GM12878 (cell line): Measurements from ENCODE around the gene CHRM4. TPM values are rescaled to one million over a fixed set of nuclear protein-coding genes. Genes with fewer than 3 reads are reported as not detected.

Experiments used
- ATAC-seq: fragments of 200-7000 bp; cut with Tn5 transposase; 3 replicates; pipeline ENCODE4 v1.9.1; 2020; ENCODE audit warnings: mild to moderate bottlenecking, moderate library complexity
- BruUV-seq: library from RNA; stranded (reverse); fragments of 400-500 nt; replicated peaks from 2 replicates; lab custom pipeline; 2021; lab: Mats Ljungman, UMichigan
- CTCF ChIA-PET: fragments of 300-600 bp; sonication (Branson Sonifier 250); formaldehyde crosslinking; extraction: SDS; loops from one replicate; lab custom pipeline; 2021; ENCODE audit warnings: inconsistent platforms; lab: Yijun Ruan, JAX
- POLR2A ChIA-PET: fragments of 350-600 bp; formaldehyde crosslinking; extraction: SDS; loops from one replicate; lab custom pipeline; 2021; ENCODE audit warnings: inconsistent platforms; lab: Charles Lee
- RAD21 ChIA-PET: fragments of 300-600 bp; sonication (Branson Sonifier 250); formaldehyde crosslinking; loops from one replicate; lab custom pipeline; 2023; ENCODE audit warnings: antibody characterized with exemption; ENCODE audit not compliant: unreplicated experiment; lab: Charles Lee
- SMC1A ChIA-PET: fragments of 300-600 bp; sonication (Branson Sonifier 250); formaldehyde crosslinking; loops from one replicate; lab custom pipeline; 2023; ENCODE audit not compliant: unreplicated experiment, uncharacterized antibody; lab: Charles Lee
- DNase-seq: peaks from one replicate; pipeline ENCODE4 v3.0.0-alpha.2; 2011; ENCODE audit warnings: low read depth, low spot score
- FAIRE-seq: peaks from 3 replicates; lab custom pipeline; 2011; peaks lifted over from hg19 to GRCh38; lab: Jason Lieb, UNC
- H2AFZ ChIP-seq: 2 replicates; pipeline ENCODE4 v1.6.0; 2011; ENCODE audit warnings: low read depth, low read length, control low read depth; ENCODE audit not compliant: control insufficient read depth
- H3K27ac ChIP-seq: 2 replicates; pipeline ENCODE4 v1.5.1; 2011; ENCODE audit warnings: control low read depth; ENCODE audit not compliant: control insufficient read depth, insufficient read depth
- H3K27me3 ChIP-seq, 2 experiments: replicated peaks in 1 of 2; 2 replicates each; pipeline versions ENCODE4 v1.6.0 to v1.6.1; 2011; ENCODE audit warnings: low read length in 1 of 2; ENCODE audit not compliant: control insufficient read depth in 2 of 2, insufficient read depth in 2 of 2
- H3K36me3 ChIP-seq, 2 experiments: 2 replicates each; pipeline ENCODE4 v1.5.1; 2011; ENCODE audit warnings: low read length in 1 of 2; ENCODE audit not compliant: control insufficient read depth in 2 of 2, insufficient read depth in 2 of 2
- H3K4me1 ChIP-seq: 2 replicates; pipeline ENCODE4 v1.6.1; 2011; ENCODE audit warnings: mild to moderate bottlenecking, low read length, moderate library complexity, mixed read lengths; ENCODE audit not compliant: control insufficient read depth, insufficient read depth
- H3K4me2 ChIP-seq: 2 replicates; pipeline ENCODE4 v1.6.0; 2011; ENCODE audit warnings: control low read depth; ENCODE audit not compliant: control insufficient read depth, insufficient read depth
- H3K4me3 ChIP-seq: fragments of 200-600 bp; sonication (generic); 2 replicates; pipeline ENCODE4 v1.5.1; 2016
- H3K79me2 ChIP-seq: 2 replicates; pipeline ENCODE4 v1.6.0; 2011; ENCODE audit warnings: low read length; ENCODE audit not compliant: control insufficient read depth, insufficient read depth
- H3K9ac ChIP-seq: 2 replicates; pipeline ENCODE4 v1.8.0; 2011; ENCODE audit warnings: low read length, control low read depth, mixed read lengths; ENCODE audit not compliant: control insufficient read depth, insufficient read depth
- H3K9me3 ChIP-seq: replicated peaks from 3 replicates; pipeline ENCODE4 v1.5.1; 2011; ENCODE audit warnings: mild to moderate bottlenecking, low read length; ENCODE audit not compliant: control insufficient read depth, insufficient read depth
- H4K20me1 ChIP-seq: 2 replicates; pipeline ENCODE4 v1.6.0; 2011; ENCODE audit not compliant: control insufficient read depth, insufficient read depth
- CTCF ChIP-seq, 3 experiments: IDR thresholded peaks in 2 of 3; conservative IDR thresholded peaks in 1 of 3; 2 replicates each; pipeline ENCODE4 v1.5.1; 2011; ENCODE audit warnings: low read depth in 3 of 3, low read length in 3 of 3, mild to moderate bottlenecking in 3 of 3, control low read depth in 2 of 3, moderate library complexity in 2 of 3, inconsistent platforms in 1 of 3, mixed read lengths in 1 of 3; ENCODE audit not compliant: control insufficient read depth in 2 of 3, insufficient read depth in 1 of 3; ENCODE audit errors: extremely low read depth in 1 of 3
- GABPA ChIP-seq: IDR thresholded peaks from 2 replicates; pipeline ENCODE4 v1.6.1; 2014; ENCODE audit warnings: antibody characterized with exemption, low read depth, mild to moderate bottlenecking, inconsistent platforms
- MXI1 ChIP-seq: fragments of 150-350 bp; IDR thresholded peaks from 2 replicates; pipeline ENCODE4 v1.6.1; 2011; ENCODE audit warnings: low read depth, mild to moderate bottlenecking, inconsistent platforms, low read length, improper control_type of control experiment
- NFXL1 ChIP-seq: fragments of 450-650 bp; IDR thresholded peaks from 2 replicates; pipeline ENCODE4 v1.6.1; 2017; ENCODE audit warnings: antibody characterized with exemption, mild to moderate bottlenecking, borderline replicate concordance
- NRF1 ChIP-seq: conservative IDR thresholded peaks from 2 replicates; pipeline ENCODE4 v1.6.1; 2011; ENCODE audit warnings: mild to moderate bottlenecking, low read depth, low read length, improper control_type of control experiment
- POLR2A ChIP-seq: IDR thresholded peaks from 2 replicates; pipeline ENCODE4 v1.6.1; 2011; ENCODE audit warnings: low read depth, mild to moderate bottlenecking, low read length
- WGBS: methylation state at CpG from one replicate; pipeline ENCODE4 v1.1.6; 2016; ENCODE audit warnings: low lambda C conversion rate; ENCODE audit not compliant: insufficient replicate concordance, insufficient coverage; ENCODE audit errors: missing lambda C conversion rate; 5-methylcytosine and 5-hydroxymethylcytosine counted together
- in situ Hi-C: fragments of 300-500 bp; cut with MboI; formaldehyde crosslinking; loops from 9 replicates; pipeline ENCODE4 v1.14.3; 2018; ENCODE audit warnings: mixed read lengths
- intact Hi-C: fragments of 100-400 bp; cut with micrococcal nuclease; formaldehyde crosslinking; loops from one replicate; pipeline ENCODE4 v1.14.2; 2022; ENCODE audit not compliant: unreplicated experiment
- polyA plus RNA-seq, 11 experiments: library from polyadenylated mRNA; depleted of rRNA in 4 of 11; unstranded in 6 of 11; stranded (reverse) in 5 of 11; fragments of >200 nt; fragmentation: Nextera tagmentation in 4 of 11; fragmentation: Illumina TruSeq in 1 of 11; extraction: Ambion mirVana in 4 of 11; extraction: Trizol in 1 of 11; gene quantifications; 1 replicate in 1 of 11; 2 replicates in 10 of 11; pipeline versions ENCODE4 v1.2.1 to v1.2.3, GENCODE V29; 2011 to 2016; ENCODE audit warnings: inconsistent platforms in 2 of 11, missing spikeins in 2 of 11, low read depth in 1 of 11
- total RNA-seq, 4 experiments: library from RNA; depleted of rRNA in 3 of 4; stranded (reverse); fragments of >200 nt in 3 of 4; fragmentation: Illumina TruSeq in 1 of 4; extraction: Trizol in 1 of 4; gene quantifications; 2 replicates each; pipeline versions ENCODE4 v1.2.1 to v1.2.3, GENCODE V29; 2013 to 2021
- TF ChIP-seq, protein P1 (sequence below): fragments of 450-650 bp; IDR thresholded peaks from 2 replicates; pipeline ENCODE4 v1.6.1; 2018; ENCODE audit warnings: mild to moderate bottlenecking, low read depth, moderate library complexity; ENCODE audit not compliant: partially characterized antibody
- TF ChIP-seq, protein P2 (sequence below): fragments of 450-650 bp; IDR thresholded peaks from 2 replicates; pipeline ENCODE4 v1.6.1; 2017; ENCODE audit warnings: low read depth, mild to moderate bottlenecking, moderate library complexity

Gene CHRM4
- total and polyA plus RNA-seq, 10 of the 15 experiments (the other 5 are each of a cell fraction or from before 2014, with no cell fraction given), result 0.12 to 0.23 (median 0.13) TPM; not detected in 7

DNA sequence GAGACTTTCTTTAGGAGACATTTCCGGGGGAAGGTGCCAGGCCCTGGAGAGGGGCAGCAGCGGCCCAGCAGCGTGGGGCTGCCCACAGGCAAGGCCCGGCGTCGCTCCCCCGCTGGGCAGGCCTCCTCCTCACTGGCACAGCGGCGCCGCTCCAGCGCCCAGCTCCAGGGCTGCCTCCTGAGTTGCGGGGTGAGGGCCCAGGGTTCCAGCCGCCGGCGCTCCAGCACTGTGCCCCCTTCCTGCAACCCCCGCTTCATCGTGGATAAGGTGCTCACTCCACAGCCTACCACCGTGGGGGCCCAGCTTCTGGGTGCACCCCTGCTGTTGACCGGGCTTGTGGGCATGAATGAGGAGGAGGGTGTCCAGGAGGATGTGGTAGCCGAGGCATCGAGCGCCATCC is 25.3 kb downstream of the CHRM4 start:
- peaks cover 9 to 22% of the 10 kb centered on the region in 2 experiments; a peak in 3 of 4 replicates for H3K36me3 ChIP-seq
- DNase-seq (no peak), ATAC-seq (no peak), FAIRE-seq (no peak)
- RAD21 ChIA-PET, result interaction anchor here (1.2 to 3.0 kb wide), 4 partner anchors 14 to 128 kb away, joined by 3 to 17 read pairs (median 14); partner anchors contain the start of gene DGKZ
- H3K9ac ChIP-seq, result no peak overlapping the region
- 91% methylated on average over 22 of the region's 22 CpGs for WGBS
- H3K27me3 ChIP-seq, result no peaks in the 10 kb centered on the region
- no peak overlapping the region for H3K27ac ChIP-seq
- POLR2A ChIA-PET, result no interaction called here
- SMC1A ChIA-PET, result interaction anchor here (5.5 kb wide), 1 partner anchor 14 kb away, joined by 32 read pairs; no protein-coding TSS in a partner anchor
- no TSS peak for BruUV-seq
- intact Hi-C loops, result loop anchor here (5.0 kb wide), 1 partner anchor 129 kb away; no protein-coding TSS in a partner anchor
- in situ Hi-C loops, result no loop called here
- CTCF ChIA-PET, result interaction anchor here (1.0 to 15.2 kb wide), 3 partner anchors 15 to 128 kb away, joined by 3 to 423 read pairs (median 5); partner anchors contain the start of gene DGKZ
- no peaks in the 10 kb centered on the region for H3K9me3 ChIP-seq
- TF ChIP-seq NFXL1, result no peak
- TF ChIP-seq POLR2A, result 0 out of 2 replicates have a peak, but pooled peaks have one; percentile 13
- no peak overlapping the region for H3K4me3 ChIP-seq
- H4K20me1 ChIP-seq, result no peaks in the 10 kb centered on the region
- H3K79me2 ChIP-seq, result peaks cover 18% of the 10 kb centered on the region
- H2AFZ ChIP-seq, result no peak overlapping the region
- no peak overlapping the region for H3K4me2 ChIP-seq
- H3K4me1 ChIP-seq, result peaks cover 14% of the 10 kb centered on the region

DNA sequence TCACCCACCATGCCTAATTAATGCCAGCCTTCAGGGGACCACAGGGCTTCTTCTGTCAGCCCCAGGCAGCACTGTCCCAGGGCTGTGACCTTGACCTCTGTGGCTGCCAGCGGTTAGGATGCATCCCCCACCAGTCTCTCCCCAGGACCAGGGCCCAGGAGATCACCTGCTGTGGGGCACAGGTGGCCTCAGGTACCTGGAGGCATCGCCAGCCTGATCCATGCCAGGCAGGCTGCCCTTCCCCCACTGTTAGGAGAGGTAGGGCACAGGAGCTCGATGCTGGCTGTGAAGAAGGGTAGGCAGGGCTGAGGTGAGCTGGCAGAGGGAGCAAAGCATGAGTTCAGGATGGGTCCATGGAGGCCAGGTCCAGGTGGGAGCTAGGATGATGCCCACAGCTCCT is 26.8 kb downstream of the CHRM4 start:
- SMC1A ChIA-PET, result interaction anchor here (1.3 to 5.5 kb wide), 3 partner anchors 13 to 24 kb away, joined by 3 to 32 read pairs (median 6); partner anchors contain the start of gene DGKZ

More for the DNA sequence above, 26.8 kb downstream of the CHRM4 start:
- 93% methylated on average over 3 of the region's 3 CpGs for WGBS
- peaks cover 9 to 18% of the 10 kb centered on the region in 2 experiments; a peak in 3 of 4 replicates for H3K36me3 ChIP-seq
- intact Hi-C loops (loop anchor here (5.0 kb wide), 1 partner anchor 127 kb away; no protein-coding TSS in a partner anchor), in situ Hi-C loops (no loop called here)
- ChIA-PET RAD21 (interaction anchor here (0.8 to 3.0 kb wide), 5 partner anchors 13 to 126 kb away, joined by 3 to 17 read pairs (median 11); partner anchors contain the start of gene DGKZ), POLR2A (interaction anchor here (1.2 kb wide), 1 partner anchor 17 kb away, joined by 4 read pairs; the partner anchor contains the start of gene DGKZ), CTCF (interaction anchor here (0.9 to 15.2 kb wide), 3 partner anchors 13 to 173 kb away, joined by 4 to 423 read pairs (median 5); partner anchors contain the start of gene DGKZ)
- no peaks in the 10 kb centered on the region for H3K27me3 ChIP-seq
- H3K27ac ChIP-seq, result no peak overlapping the region
- ATAC-seq (no peak), DNase-seq (no peak), FAIRE-seq (no peak)
- H2AFZ ChIP-seq, result no peak overlapping the region
- no peaks in the 10 kb centered on the region for H3K9me3 ChIP-seq
- no TSS peak for BruUV-seq
- peaks cover 20% of the 10 kb centered on the region for H3K4me1 ChIP-seq
- peaks cover 26% of the 10 kb centered on the region for H3K79me2 ChIP-seq
- no peak overlapping the region for H3K9ac ChIP-seq
- TF ChIP-seq NRF1 (no peak), POLR2A (peak; percentile 36; the same call in 1 of the 2 replicates), CTCF (IDR thresholded peaks at IDR 0.05 in 2 of 3, conservative IDR thresholded peaks at IDR 0.05 in 1 of 3; ENCODE audit: control insufficient read depth in 2 of 3, extremely low read depth in 1 of 3, insufficient read depth in 1 of 3, low read depth in 3 of 3, low read length in 3 of 3) (no peak), GABPA (no peak), MXI1 (no peak)
- TF ChIP-seq, protein P1, sequence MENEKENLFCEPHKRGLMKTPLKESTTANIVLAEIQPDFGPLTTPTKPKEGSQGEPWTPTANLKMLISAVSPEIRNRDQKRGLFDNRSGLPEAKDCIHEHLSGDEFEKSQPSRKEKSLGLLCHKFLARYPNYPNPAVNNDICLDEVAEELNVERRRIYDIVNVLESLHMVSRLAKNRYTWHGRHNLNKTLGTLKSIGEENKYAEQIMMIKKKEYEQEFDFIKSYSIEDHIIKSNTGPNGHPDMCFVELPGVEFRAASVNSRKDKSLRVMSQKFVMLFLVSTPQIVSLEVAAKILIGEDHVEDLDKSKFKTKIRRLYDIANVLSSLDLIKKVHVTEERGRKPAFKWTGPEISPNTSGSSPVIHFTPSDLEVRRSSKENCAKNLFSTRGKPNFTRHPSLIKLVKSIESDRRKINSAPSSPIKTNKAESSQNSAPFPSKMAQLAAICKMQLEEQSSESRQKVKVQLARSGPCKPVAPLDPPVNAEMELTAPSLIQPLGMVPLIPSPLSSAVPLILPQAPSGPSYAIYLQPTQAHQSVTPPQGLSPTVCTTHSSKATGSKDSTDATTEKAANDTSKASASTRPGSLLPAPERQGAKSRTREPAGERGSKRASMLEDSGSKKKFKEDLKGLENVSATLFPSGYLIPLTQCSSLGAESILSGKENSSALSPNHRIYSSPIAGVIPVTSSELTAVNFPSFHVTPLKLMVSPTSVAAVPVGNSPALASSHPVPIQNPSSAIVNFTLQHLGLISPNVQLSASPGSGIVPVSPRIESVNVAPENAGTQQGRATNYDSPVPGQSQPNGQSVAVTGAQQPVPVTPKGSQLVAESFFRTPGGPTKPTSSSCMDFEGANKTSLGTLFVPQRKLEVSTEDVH, result no peak
- TF ChIP-seq, protein P2, sequence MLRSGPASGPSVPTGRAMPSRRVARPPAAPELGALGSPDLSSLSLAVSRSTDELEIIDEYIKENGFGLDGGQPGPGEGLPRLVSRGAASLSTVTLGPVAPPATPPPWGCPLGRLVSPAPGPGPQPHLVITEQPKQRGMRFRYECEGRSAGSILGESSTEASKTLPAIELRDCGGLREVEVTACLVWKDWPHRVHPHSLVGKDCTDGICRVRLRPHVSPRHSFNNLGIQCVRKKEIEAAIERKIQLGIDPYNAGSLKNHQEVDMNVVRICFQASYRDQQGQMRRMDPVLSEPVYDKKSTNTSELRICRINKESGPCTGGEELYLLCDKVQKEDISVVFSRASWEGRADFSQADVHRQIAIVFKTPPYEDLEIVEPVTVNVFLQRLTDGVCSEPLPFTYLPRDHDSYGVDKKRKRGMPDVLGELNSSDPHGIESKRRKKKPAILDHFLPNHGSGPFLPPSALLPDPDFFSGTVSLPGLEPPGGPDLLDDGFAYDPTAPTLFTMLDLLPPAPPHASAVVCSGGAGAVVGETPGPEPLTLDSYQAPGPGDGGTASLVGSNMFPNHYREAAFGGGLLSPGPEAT, result no peak
- H4K20me1 ChIP-seq, result no peaks in the 10 kb centered on the region
- no peak overlapping the region for H3K4me3 ChIP-seq
- no peak overlapping the region for H3K4me2 ChIP-seq
